Measurements from ENCODE around the gene CAMTA1.

GRCh38 chr1:7712731-7713323 is 927.6 kb downstream of the CAMTA1 start:
- TF ChIP-seq EZH2 (IDR thresholded peaks at IDR 0.05) = no peak
- no peak for TF ChIP-seq CTCF (IDR thresholded peaks at IDR 0.05)

All from neural progenitor cell (in vitro differentiated cells).